H1 (cell line): Measurements from ENCODE around the gene CHRNA10. TPM values are rescaled to one million over a fixed set of nuclear protein-coding genes. Genes with fewer than 3 reads are reported as not detected.

Experiments used
- CTCF ChIA-PET: fragments of 300-600 bp; sonication (Branson Sonifier 250); formaldehyde crosslinking; loops from one replicate; lab custom pipeline; 2021; ENCODE audit not compliant: partially characterized antibody; lab: Charles Lee
- POLR2A ChIA-PET: fragments of 300-600 bp; sonication (Branson Sonifier 250); formaldehyde crosslinking; loops from one replicate; lab custom pipeline; 2021; ENCODE audit warnings: inconsistent platforms; ENCODE audit not compliant: partially characterized antibody; lab: Charles Lee
- DNase-seq, 2 experiments: peaks; one replicate each; pipeline versions ENCODE4 v3.0.0 to v3.0.0-alpha.2; 2010 to 2022; ENCODE audit warnings: low spot score in 2 of 2, low read depth in 1 of 2, mixed read lengths in 1 of 2
- FAIRE-seq: peaks from 2 replicates; lab custom pipeline; 2011; peaks lifted over from hg19 to GRCh38; lab: Jason Lieb, UNC
- H2AFZ ChIP-seq: 2 replicates; pipeline ENCODE4 v1.8.1; 2012; ENCODE audit warnings: low read length, inconsistent platforms
- H2AK5ac ChIP-seq: 2 replicates; pipeline ENCODE4 v1.6.1; 2013; ENCODE audit warnings: low read depth, low read length
- H2BK120ac ChIP-seq: replicated peaks from 2 replicates; pipeline ENCODE3; 2013; ENCODE audit warnings: low read depth, low read length, inconsistent platforms
- H2BK12ac ChIP-seq: 2 replicates; pipeline ENCODE4 v1.6.1; 2013; ENCODE audit warnings: low read depth, low read length
- H2BK15ac ChIP-seq: 2 replicates; pipeline ENCODE4 v1.6.1; 2013; ENCODE audit warnings: low read length
- H2BK20ac ChIP-seq: 2 replicates; pipeline ENCODE4 v1.6.1; 2013; ENCODE audit warnings: low read length
- H2BK5ac ChIP-seq: 2 replicates; pipeline ENCODE4 v1.6.1; 2013; ENCODE audit warnings: low read depth, low read length
- H3K14ac ChIP-seq: 2 replicates; pipeline ENCODE4 v1.6.1; 2013; ENCODE audit warnings: inconsistent platforms; ENCODE audit not compliant: insufficient read length
- H3K18ac ChIP-seq: 2 replicates; pipeline ENCODE4 v1.6.1; 2013; ENCODE audit warnings: low read length; ENCODE audit errors: extremely low read depth
- H3K23ac ChIP-seq: 2 replicates; pipeline ENCODE4 v1.6.1; 2013; ENCODE audit warnings: inconsistent platforms; ENCODE audit not compliant: insufficient read length
- H3K23me2 ChIP-seq: 2 replicates; pipeline ENCODE4 v1.6.1; 2013; ENCODE audit warnings: low read depth, low read length
- H3K27ac ChIP-seq: 2 replicates; pipeline ENCODE4 v1.6.1; 2011; ENCODE audit warnings: low read depth, low read length, inconsistent platforms
- H3K27me3 ChIP-seq, 4 experiments: replicated peaks in 1 of 4; 1 replicate in 1 of 4; 2 replicates in 3 of 4; pipeline versions ENCODE4 v1.6.1 to v1.8.1; 2011 to 2013; ENCODE audit warnings: low read length in 3 of 4, mild to moderate bottlenecking in 3 of 4, inconsistent platforms in 2 of 4, mixed read lengths in 2 of 4, moderate library complexity in 1 of 4; ENCODE audit not compliant: control insufficient read depth in 3 of 4, insufficient read depth in 3 of 4; ENCODE audit errors: extremely low read depth in 1 of 4
- H3K36me3 ChIP-seq, 4 experiments: 2 replicates each; pipeline versions ENCODE4 v1.6.1 to v1.8.1; 2011 to 2013; ENCODE audit warnings: mild to moderate bottlenecking in 4 of 4, low read length in 3 of 4, moderate library complexity in 2 of 4, control low read depth in 1 of 4, inconsistent platforms in 1 of 4; ENCODE audit not compliant: insufficient read depth in 4 of 4, control insufficient read depth in 2 of 4
- H3K4ac ChIP-seq: replicated peaks from 2 replicates; pipeline ENCODE3; 2013; ENCODE audit warnings: low read length, low read depth, mixed read lengths, inconsistent platforms; ENCODE audit not compliant: insufficient read length
- H3K4me1 ChIP-seq, 4 experiments: replicated peaks in 1 of 4; 1 replicate in 1 of 4; 2 replicates in 3 of 4; pipeline versions ENCODE4 v1.6.1 to v1.8.1; 2011 to 2013; ENCODE audit warnings: low read length in 3 of 4, inconsistent platforms in 2 of 4, mixed read lengths in 1 of 4; ENCODE audit not compliant: insufficient read depth in 4 of 4, control insufficient read depth in 3 of 4
- H3K4me2 ChIP-seq, 2 experiments: 2 replicates each; pipeline versions ENCODE4 v1.6.1 to v1.8.1; 2011 to 2013; ENCODE audit warnings: low read depth in 2 of 2, low read length in 2 of 2, control low read depth in 1 of 2, inconsistent platforms in 1 of 2, mild to moderate bottlenecking in 1 of 2; ENCODE audit not compliant: insufficient read depth in 1 of 2
- H3K4me3 ChIP-seq, 4 experiments: fragments of 200-600, 300-600 bp in 1 of 4; sonication (generic), shearing (Covaris generic), sonication (Bioruptor Twin) in 1 of 4; 2 replicates each; pipeline versions ENCODE4 v1.5.1 to v1.8.1; 2011 to 2016; ENCODE audit warnings: low read length in 4 of 4, low read depth in 3 of 4, control low read depth in 2 of 4, inconsistent platforms in 2 of 4, mild to moderate bottlenecking in 2 of 4, mixed read lengths in 1 of 4, moderate library complexity in 1 of 4; ENCODE audit not compliant: insufficient read depth in 2 of 4; ENCODE audit errors: extremely low read depth in 1 of 4
- H3K56ac ChIP-seq: replicated peaks from 2 replicates; pipeline ENCODE3; 2013; ENCODE audit warnings: low read depth, mild to moderate bottlenecking, mixed read lengths, low read length, inconsistent platforms; ENCODE audit not compliant: insufficient read length
- H3K79me1 ChIP-seq: 2 replicates; pipeline ENCODE4 v1.6.1; 2013; ENCODE audit warnings: low read depth, low read length, control low read depth
- H3K79me2 ChIP-seq, 2 experiments: 2 replicates each; pipeline versions ENCODE4 v1.6.1 to v1.8.1; 2012 to 2013; ENCODE audit warnings: low read length in 2 of 2, mild to moderate bottlenecking in 2 of 2, inconsistent platforms in 1 of 2; ENCODE audit not compliant: insufficient read depth in 2 of 2, control insufficient read depth in 1 of 2
- H3K9ac ChIP-seq, 4 experiments: replicated peaks in 1 of 4; 1 replicate in 1 of 4; 2 replicates in 3 of 4; pipeline versions ENCODE4 v1.6.1 to v1.8.1; 2011 to 2013; ENCODE audit warnings: low read depth in 3 of 4, low read length in 3 of 4, control low read depth in 2 of 4, mild to moderate bottlenecking in 2 of 4, moderate library complexity in 2 of 4, inconsistent platforms in 1 of 4; ENCODE audit errors: extremely low read depth in 1 of 4
- H3K9me3 ChIP-seq, 2 experiments: 2 replicates each; pipeline versions ENCODE4 v1.6.1 to v1.8.1; 2012 to 2013; ENCODE audit warnings: mild to moderate bottlenecking in 2 of 2, moderate library complexity in 2 of 2, control low read depth in 1 of 2, inconsistent platforms in 1 of 2, low read depth in 1 of 2, low read length in 1 of 2, mixed read lengths in 1 of 2; ENCODE audit not compliant: insufficient read depth in 2 of 2
- H4K20me1 ChIP-seq, 2 experiments: replicated peaks in 1 of 2; 2 replicates each; pipeline versions ENCODE3 to v1.8.1; 2011 to 2013; ENCODE audit warnings: inconsistent platforms in 2 of 2, low read length in 2 of 2, mild to moderate bottlenecking in 1 of 2; ENCODE audit not compliant: insufficient read depth in 2 of 2, control insufficient read depth in 1 of 2
- H4K5ac ChIP-seq: 2 replicates; pipeline ENCODE4 v1.6.1; 2013; ENCODE audit warnings: low read length, low read depth, mixed read lengths, inconsistent platforms; ENCODE audit not compliant: insufficient read length
- H4K8ac ChIP-seq: 2 replicates; pipeline ENCODE4 v1.8.0; 2013; ENCODE audit warnings: mild to moderate bottlenecking, moderate library complexity, low read length, inconsistent platforms; ENCODE audit not compliant: insufficient read depth; ENCODE audit errors: extremely low read depth
- H4K91ac ChIP-seq: replicated peaks from 2 replicates; pipeline ENCODE3; 2013; ENCODE audit warnings: low read length, mixed read lengths, inconsistent platforms; ENCODE audit not compliant: insufficient read length
- BACH1 ChIP-seq: IDR thresholded peaks from 2 replicates; pipeline ENCODE4 v1.6.1; 2012; ENCODE audit warnings: low read length, improper control_type of control experiment
- BRCA1 ChIP-seq: IDR thresholded peaks from 2 replicates; pipeline ENCODE4 v1.6.1; 2012; ENCODE audit warnings: low read depth, low read length, improper control_type of control experiment
- CTBP2 ChIP-seq: IDR thresholded peaks from 2 replicates; pipeline ENCODE4 v1.7.0; 2011; ENCODE audit warnings: borderline replicate concordance, mild to moderate bottlenecking, moderate library complexity, mixed read lengths, low read length; ENCODE audit not compliant: insufficient read depth, insufficient read length
- EZH2 ChIP-seq: fragments of 200-600 bp; sonication (generic); IDR thresholded peaks from 2 replicates; pipeline ENCODE4 v1.7.1; 2012; ENCODE audit warnings: low read depth, mild to moderate bottlenecking, moderate library complexity, low read length, inconsistent platforms; ENCODE audit not compliant: severe bottlenecking
- GABPA ChIP-seq: IDR thresholded peaks from 2 replicates; pipeline ENCODE4 v1.6.1; 2011; ENCODE audit warnings: mild to moderate bottlenecking, low read length, moderate library complexity, borderline replicate concordance; ENCODE audit not compliant: insufficient read depth
- JUND ChIP-seq: IDR thresholded peaks from 2 replicates; pipeline ENCODE4 v1.6.1; 2011; ENCODE audit warnings: mild to moderate bottlenecking, improper control_type of control experiment, low read length
- KDM4A ChIP-seq: IDR thresholded peaks from one replicate; pipeline ENCODE4 v1.7.1; 2012; ENCODE audit warnings: low read depth, mild to moderate bottlenecking, moderate library complexity, low read length, inconsistent platforms; ENCODE audit not compliant: severe bottlenecking
- MAX ChIP-seq: IDR thresholded peaks from 2 replicates; pipeline ENCODE4 v1.6.1; 2012; ENCODE audit warnings: inconsistent platforms
- POLR2AphosphoS5 ChIP-seq: IDR thresholded peaks from 2 replicates; pipeline ENCODE4 v1.6.1; 2011; ENCODE audit warnings: low read depth, low read length
- RAD21 ChIP-seq, 2 experiments: IDR thresholded peaks in 1 of 2; conservative IDR thresholded peaks in 1 of 2; 2 replicates each; pipeline ENCODE4 v1.6.1; 2011; ENCODE audit warnings: low read depth in 2 of 2, low read length in 2 of 2, improper control_type of control experiment in 1 of 2, inconsistent platforms in 1 of 2, mild to moderate bottlenecking in 1 of 2, moderate library complexity in 1 of 2
- TEAD4 ChIP-seq: IDR thresholded peaks from 2 replicates; pipeline ENCODE4 v1.6.1; 2012; ENCODE audit warnings: low read depth, low read length, inconsistent platforms, mixed read lengths
- WGBS, 2 experiments: shearing (Covaris generic) in 1 of 2; methylation state at CpG; one replicate each; pipeline versions ENCODE4 v1.1.6 to v1.1.7; 2013 to 2015; ENCODE audit warnings: low lambda C conversion rate in 2 of 2, mixed read lengths in 2 of 2, inconsistent platforms in 1 of 2, low coverage in 1 of 2, missing lambda C conversion rate in 1 of 2; ENCODE audit not compliant: insufficient replicate concordance in 2 of 2, insufficient coverage in 1 of 2, insufficient read length in 1 of 2; ENCODE audit errors: extremely low coverage in 1 of 2, missing lambda C conversion rate in 1 of 2; 5-methylcytosine and 5-hydroxymethylcytosine counted together
- polyA plus RNA-seq, 7 experiments: library from polyadenylated mRNA; depleted of rRNA in 3 of 7; stranded (reverse) in 5 of 7; unstranded in 2 of 7; fragments of >200 nt in 5 of 7; fragments of 200-250 nt in 2 of 7; gene quantifications; 1 replicate in 5 of 7; 2 replicates in 1 of 7; 4 replicates in 1 of 7; pipeline versions ENCODE4 v1.2.1 to v1.2.3, GENCODE V29; 2011 to 2013; ENCODE audit warnings: missing spikeins in 2 of 7, mixed read lengths in 2 of 7
- total RNA-seq: library from RNA; stranded (reverse); fragmentation: NEBNext Ultra II Directional; extraction: Animal tissue kit (Norgen Biotek cat#: 25700); gene quantifications from 2 replicates; pipeline ENCODE4 v1.2.1, GENCODE V29; 2021
- TF ChIP-seq, protein P1 (sequence below): IDR thresholded peaks from 2 replicates; pipeline ENCODE4 v1.6.1; 2012; ENCODE audit warnings: low read length, inconsistent platforms

The CHRNA10 gene
- total and polyA plus RNA-seq, 2 of the 8 experiments (the other 6 are each of a cell fraction or from before 2014, with no cell fraction given), result 0.68 to 1.3 TPM

DNA sequence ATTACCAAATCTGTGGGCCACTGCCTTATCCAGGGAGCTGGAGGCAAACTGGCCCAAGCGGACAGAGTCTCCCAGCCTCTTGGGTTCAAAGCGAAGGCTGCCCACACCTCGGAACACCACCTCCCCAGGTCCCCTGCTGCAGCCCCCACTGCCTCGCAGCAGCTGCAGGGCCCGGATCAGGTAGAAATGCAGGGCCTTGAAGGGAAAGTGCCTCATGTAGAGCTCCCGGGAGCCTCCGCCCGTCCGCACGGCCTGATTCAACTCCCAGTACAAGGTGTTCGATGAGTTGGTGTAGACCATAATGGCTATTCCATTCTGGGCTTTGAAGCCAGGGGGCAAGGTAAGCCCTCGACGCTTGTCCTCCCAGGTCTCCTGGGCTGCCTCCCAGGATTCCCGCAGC lies 31.3 kb downstream of the CHRNA10 start:
- WGBS, 2 experiments, result 94% methylated on average over 14 of the region's 14 CpGs; no CpG with 5 or more reads in 1 of the 2 experiments
- Histone ChIP-seq H2BK15ac (no peak overlapping the region), H3K4ac (no peak overlapping the region), H3K79me2 (no peaks in the 10 kb centered on the region), H2BK5ac (no peak overlapping the region), H3K9me3 (peaks cover 5 to 6% of the 10 kb centered on the region in 2 experiments; a peak in 2 of 4 replicates), H3K27me3 (peaks cover 0 to 6% (median 0%) of the 10 kb centered on the region in 4 experiments; a peak in 4 of 7 replicates), H3K27ac (no peak overlapping the region), H2BK12ac (no peak overlapping the region), H3K23ac (no peak overlapping the region), H3K4me2 (no peak overlapping the region), H4K8ac (no peak overlapping the region), H3K36me3 (no peaks in the 10 kb centered on the region), H3K14ac (no peak overlapping the region), H2BK120ac (no peak overlapping the region), H2BK20ac (no peak overlapping the region), H4K5ac (no peak overlapping the region), H3K4me3 (no peak overlapping the region), H3K9ac (no peak overlapping the region), H3K4me1 (peaks cover 0 to 10% (median 1%) of the 10 kb centered on the region in 4 experiments; a peak in 4 of 7 replicates), H3K79me1 (no peaks in the 10 kb centered on the region), H2AFZ (no peak overlapping the region), H3K18ac (no peak overlapping the region), H4K20me1 (no peaks in the 10 kb centered on the region), H3K56ac (no peak overlapping the region), H2AK5ac (no peak overlapping the region), H3K23me2 (peaks cover 15% of the 10 kb centered on the region; the same call in 1 of the 2 replicates), H4K91ac (no peak overlapping the region)
- DNase-seq (no peak), FAIRE-seq (no peak)
- CTCF ChIA-PET, result interaction anchor here (2.4 kb wide), 1 partner anchor 26 kb away, joined by 5 read pairs; no protein-coding TSS in a partner anchor
- POLR2A ChIA-PET, result no interaction called here
- TF ChIP-seq MAX (no peak), POLR2AphosphoS5 (no peak), BACH1 (no peak), BRCA1 (no peak), GABPA (no peak), CTBP2 (no peak), RAD21 (IDR thresholded peaks at IDR 0.05 in 1 of 2, conservative IDR thresholded peaks at IDR 0.05 in 1 of 2; ENCODE audit: low read depth in 2 of 2, low read length in 2 of 2) (no peak), TEAD4 (no peak), EZH2 (no peak), KDM4A (no peak), JUND (no peak)
- TF ChIP-seq, protein P1, sequence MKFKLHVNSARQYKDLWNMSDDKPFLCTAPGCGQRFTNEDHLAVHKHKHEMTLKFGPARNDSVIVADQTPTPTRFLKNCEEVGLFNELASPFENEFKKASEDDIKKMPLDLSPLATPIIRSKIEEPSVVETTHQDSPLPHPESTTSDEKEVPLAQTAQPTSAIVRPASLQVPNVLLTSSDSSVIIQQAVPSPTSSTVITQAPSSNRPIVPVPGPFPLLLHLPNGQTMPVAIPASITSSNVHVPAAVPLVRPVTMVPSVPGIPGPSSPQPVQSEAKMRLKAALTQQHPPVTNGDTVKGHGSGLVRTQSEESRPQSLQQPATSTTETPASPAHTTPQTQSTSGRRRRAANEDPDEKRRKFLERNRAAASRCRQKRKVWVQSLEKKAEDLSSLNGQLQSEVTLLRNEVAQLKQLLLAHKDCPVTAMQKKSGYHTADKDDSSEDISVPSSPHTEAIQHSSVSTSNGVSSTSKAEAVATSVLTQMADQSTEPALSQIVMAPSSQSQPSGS, result no peak
